Measurements from ENCODE around the gene LPAR5.

DNA sequence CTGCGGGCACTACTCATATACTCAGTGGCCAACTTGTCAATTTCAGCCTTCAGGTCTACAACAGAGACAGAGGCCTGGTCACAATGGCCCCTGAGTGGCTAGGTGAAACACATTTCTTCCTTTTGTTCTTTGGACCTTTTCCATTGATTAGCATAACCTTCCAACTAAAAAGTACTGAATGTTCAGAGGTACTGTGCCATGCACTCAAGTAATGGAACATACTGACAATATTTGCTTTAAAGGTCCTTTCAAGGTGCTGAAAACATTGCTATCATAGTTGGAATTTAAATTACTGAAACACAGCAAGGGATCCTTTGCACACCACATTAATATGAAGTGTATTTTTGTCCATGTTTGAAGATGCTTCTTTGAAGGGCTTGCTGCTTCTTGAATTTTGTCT, 17.6 kb upstream of the LPAR5 start:
- no peak for TF ChIP-seq EZH2 (IDR thresholded peaks at IDR 0.05; ENCODE audit: borderline replicate concordance, low read depth, low read length, poor library complexity, severe bottlenecking)
- TF ChIP-seq, protein P1, sequence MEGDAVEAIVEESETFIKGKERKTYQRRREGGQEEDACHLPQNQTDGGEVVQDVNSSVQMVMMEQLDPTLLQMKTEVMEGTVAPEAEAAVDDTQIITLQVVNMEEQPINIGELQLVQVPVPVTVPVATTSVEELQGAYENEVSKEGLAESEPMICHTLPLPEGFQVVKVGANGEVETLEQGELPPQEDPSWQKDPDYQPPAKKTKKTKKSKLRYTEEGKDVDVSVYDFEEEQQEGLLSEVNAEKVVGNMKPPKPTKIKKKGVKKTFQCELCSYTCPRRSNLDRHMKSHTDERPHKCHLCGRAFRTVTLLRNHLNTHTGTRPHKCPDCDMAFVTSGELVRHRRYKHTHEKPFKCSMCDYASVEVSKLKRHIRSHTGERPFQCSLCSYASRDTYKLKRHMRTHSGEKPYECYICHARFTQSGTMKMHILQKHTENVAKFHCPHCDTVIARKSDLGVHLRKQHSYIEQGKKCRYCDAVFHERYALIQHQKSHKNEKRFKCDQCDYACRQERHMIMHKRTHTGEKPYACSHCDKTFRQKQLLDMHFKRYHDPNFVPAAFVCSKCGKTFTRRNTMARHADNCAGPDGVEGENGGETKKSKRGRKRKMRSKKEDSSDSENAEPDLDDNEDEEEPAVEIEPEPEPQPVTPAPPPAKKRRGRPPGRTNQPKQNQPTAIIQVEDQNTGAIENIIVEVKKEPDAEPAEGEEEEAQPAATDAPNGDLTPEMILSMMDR (conservative IDR thresholded peaks at IDR 0.05; ENCODE audit: low read depth, low read length) = no peak

Data from A673 (cell line).